SK-N-SH (cell line): ENCODE data around the gene POLR3B. TPM values are rescaled to one million over a fixed set of nuclear protein-coding genes. Genes with fewer than 3 reads are reported as not detected.

Experiments
- CTCF ChIA-PET: fragments of 300-600, 350-600 bp; formaldehyde crosslinking; extraction: SDS; loops from one replicate; lab custom pipeline; 2021; lab: Yijun Ruan, JAX
- POLR2A ChIA-PET: fragments of 350-600 bp; sonication (Branson Sonifier 250); formaldehyde crosslinking; extraction: SDS; loops from one replicate; lab custom pipeline; 2020; ENCODE audit warnings: antibody characterized with exemption, inconsistent platforms; lab: Yijun Ruan, JAX
- DNase-seq: peaks from one replicate; pipeline ENCODE4 v3.0.0; 2012
- H2AFZ ChIP-seq: fragments of 200-600 bp; sonication (generic); 2 replicates; pipeline ENCODE4 v1.8.1; 2016; ENCODE audit warnings: antibody characterized with exemption, mild to moderate bottlenecking, low read depth
- H3F3A ChIP-seq: fragments of 200-600 bp; sonication (generic); replicated peaks from 2 replicates; pipeline ENCODE3; 2016; ENCODE audit warnings: antibody characterized with exemption, mild to moderate bottlenecking; ENCODE audit not compliant: insufficient read depth
- H3K27ac ChIP-seq, 2 experiments: fragments of 200-500 bp in 1 of 2; fragments of 200-600 bp in 1 of 2; sonication (Bioruptor generic) in 1 of 2; sonication (generic), shearing (Covaris generic) in 1 of 2; 2 replicates each; pipeline versions ENCODE4 v1.5.1 to v1.6.1; 2014 to 2016; ENCODE audit warnings: low read depth in 2 of 2, inconsistent platforms in 1 of 2, low read length in 1 of 2, mild to moderate bottlenecking in 1 of 2, mixed read lengths in 1 of 2
- H3K27me3 ChIP-seq: fragments of 200-600 bp; sonication (generic), shearing (Covaris generic); 2 replicates; pipeline ENCODE4 v1.6.1; 2016; ENCODE audit warnings: mixed run types; ENCODE audit not compliant: insufficient read depth
- H3K36me3 ChIP-seq, 2 experiments: fragments of 200-500 bp in 1 of 2; fragments of 200-600 bp in 1 of 2; sonication (Bioruptor generic) in 1 of 2; sonication (generic) in 1 of 2; replicated peaks in 1 of 2; 2 replicates each; pipeline versions ENCODE3 to v1.5.1; 2014 to 2016; ENCODE audit warnings: low read length in 1 of 2, mild to moderate bottlenecking in 1 of 2; ENCODE audit not compliant: insufficient read depth in 2 of 2, control insufficient read depth in 1 of 2
- H3K4me1 ChIP-seq, 2 experiments: fragments of 200-500 bp in 1 of 2; fragments of 200-600 bp in 1 of 2; sonication (Bioruptor generic) in 1 of 2; sonication (generic), shearing (Covaris generic) in 1 of 2; 2 replicates each; pipeline versions ENCODE4 v1.5.1 to v1.6.1; 2014 to 2016; ENCODE audit warnings: low read depth in 1 of 2, low read length in 1 of 2, mixed run types in 1 of 2; ENCODE audit not compliant: insufficient read depth in 2 of 2, control insufficient read depth in 1 of 2
- H3K4me2 ChIP-seq: fragments of 200-600 bp; sonication (generic), shearing (Covaris generic); 2 replicates; pipeline ENCODE4 v1.6.1; 2017; ENCODE audit warnings: mixed run types
- H3K4me3 ChIP-seq, 2 experiments: fragments of 200-500 bp in 1 of 2; fragments of 200-600 bp in 1 of 2; sonication (Bioruptor generic) in 1 of 2; sonication (generic), shearing (Covaris generic) in 1 of 2; 2 replicates each; pipeline versions ENCODE4 v1.5.1 to v1.8.1; 2014 to 2016; ENCODE audit warnings: low read depth in 2 of 2, inconsistent platforms in 1 of 2, low read length in 1 of 2, mild to moderate bottlenecking in 1 of 2, mixed read lengths in 1 of 2, moderate library complexity in 1 of 2
- H3K79me2 ChIP-seq: fragments of 200-600 bp; sonication (generic); 2 replicates; pipeline ENCODE4 v1.8.1; 2017; ENCODE audit warnings: mild to moderate bottlenecking; ENCODE audit not compliant: insufficient read depth
- H3K9ac ChIP-seq: fragments of 200-600 bp; sonication (generic); 2 replicates; pipeline ENCODE4 v1.6.1; 2017; ENCODE audit warnings: mixed run types
- H3K9me2 ChIP-seq: fragments of 200-600 bp; sonication (generic); 2 replicates; pipeline ENCODE4 v1.6.1; 2017; ENCODE audit warnings: mixed run types
- H3K9me3 ChIP-seq: fragments of 200-600 bp; sonication (generic); 2 replicates; pipeline ENCODE4 v1.6.1; 2017; ENCODE audit warnings: mixed run types, mild to moderate bottlenecking, moderate library complexity
- H4K20me1 ChIP-seq: fragments of 200-600 bp; sonication (generic); 2 replicates; pipeline ENCODE4 v1.6.1; 2017; ENCODE audit warnings: mild to moderate bottlenecking, mixed run types; ENCODE audit not compliant: insufficient read depth
- CHD2 ChIP-seq: fragments of 150-350 bp; IDR thresholded peaks from 2 replicates; pipeline ENCODE4 v1.6.1; 2018; ENCODE audit warnings: low read length; ENCODE audit not compliant: partially characterized antibody
- CTCF ChIP-seq: fragments of 200-600 bp; sonication (generic); IDR thresholded peaks from 2 replicates; pipeline ENCODE4 v1.6.1; 2017; ENCODE audit warnings: antibody characterized with exemption, mild to moderate bottlenecking, moderate library complexity
- ELF1 ChIP-seq: IDR thresholded peaks from 2 replicates; pipeline ENCODE4 v1.4.0; 2012
- EZH2phosphoT487 ChIP-seq: fragments of 200-600 bp; sonication (generic); IDR thresholded peaks from 2 replicates; pipeline ENCODE4 v1.6.1; 2017; ENCODE audit warnings: low read depth, mixed run types, mild to moderate bottlenecking, antibody characterized with exemption, moderate library complexity, borderline replicate concordance
- FOSL2 ChIP-seq: IDR thresholded peaks from 2 replicates; pipeline ENCODE4 v1.4.0; 2012; ENCODE audit warnings: low read depth, mild to moderate bottlenecking, moderate library complexity, borderline replicate concordance
- FOXJ3 ChIP-seq: sonication (generic); formaldehyde crosslinking; IDR thresholded peaks from 2 replicates; pipeline ENCODE4 v1.5.1; 2020; ENCODE audit warnings: mild to moderate bottlenecking, missing genetic modification reagents
- FOXM1 ChIP-seq: IDR thresholded peaks from 2 replicates; pipeline ENCODE4 v1.4.0; 2012; ENCODE audit warnings: low read depth, mild to moderate bottlenecking
- GABPA ChIP-seq: IDR thresholded peaks from 2 replicates; pipeline ENCODE4 v1.4.0; 2012; ENCODE audit warnings: low read depth, mild to moderate bottlenecking
- IRF3 ChIP-seq: fragments of 150-350 bp; IDR thresholded peaks from 2 replicates; pipeline ENCODE4 v1.6.1; 2016; ENCODE audit warnings: mild to moderate bottlenecking, low read depth, low read length
- JUND ChIP-seq: IDR thresholded peaks from 2 replicates; pipeline ENCODE4 v1.4.0; 2012
- NRF1 ChIP-seq: IDR thresholded peaks from 2 replicates; pipeline ENCODE4 v1.6.1; 2012; ENCODE audit warnings: low read depth, mild to moderate bottlenecking, low read length
- POLR2AphosphoS5 ChIP-seq: IDR thresholded peaks from 2 replicates; pipeline ENCODE4 v1.6.1; 2012; ENCODE audit warnings: low read depth, low read length
- RAD21 ChIP-seq: IDR thresholded peaks from 2 replicates; pipeline ENCODE4 v1.6.1; 2012; ENCODE audit warnings: mild to moderate bottlenecking, low read length
- RCOR1 ChIP-seq: fragments of 150-350 bp; IDR thresholded peaks from 2 replicates; pipeline ENCODE4 v1.6.1; 2017; ENCODE audit warnings: antibody characterized with exemption, low read length
- REST ChIP-seq: IDR thresholded peaks from 2 replicates; pipeline ENCODE4 v1.6.1; 2012; ENCODE audit warnings: mild to moderate bottlenecking, low read depth, low read length, moderate library complexity
- RFX5 ChIP-seq: IDR thresholded peaks from 2 replicates; pipeline ENCODE4 v1.6.1; 2012; ENCODE audit warnings: mild to moderate bottlenecking, improper control_type of control experiment, low read length
- SMC3 ChIP-seq: IDR thresholded peaks from 2 replicates; pipeline ENCODE4 v1.6.1; 2012; ENCODE audit warnings: low read depth, low read length, improper control_type of control experiment
- TCF12 ChIP-seq: IDR thresholded peaks from 2 replicates; pipeline ENCODE4 v1.4.0; 2012
- TEAD4 ChIP-seq: IDR thresholded peaks from 2 replicates; pipeline ENCODE4 v1.4.0; 2012; ENCODE audit warnings: mild to moderate bottlenecking, borderline replicate concordance; ENCODE audit not compliant: insufficient read depth
- USF1 ChIP-seq: IDR thresholded peaks from 2 replicates; pipeline ENCODE4 v1.4.0; 2012; ENCODE audit warnings: low read depth, borderline replicate concordance
- YY1 ChIP-seq: IDR thresholded peaks from 2 replicates; pipeline ENCODE4 v1.4.0; 2012; ENCODE audit warnings: low read depth, mild to moderate bottlenecking
- WGBS: methylation state at CpG from one replicate; pipeline ENCODE4 v1.1.6; 2017; ENCODE audit warnings: low lambda C conversion rate; 5-methylcytosine and 5-hydroxymethylcytosine counted together
- polyA plus RNA-seq, 3 experiments: library from polyadenylated mRNA; depleted of rRNA; stranded (reverse); fragments of >200 nt; gene quantifications; 2 replicates each; pipeline ENCODE4 v1.2.3, GENCODE V29; 2012

Gene POLR3B
- polyA plus RNA-seq, 1 of the 3 experiments (the other 2 are of a cell fraction) = 3.3 TPM

- CTCF ChIA-PET = interaction anchor here (1.5 kb wide), 1 partner anchor 10 kb away, joined by 3 read pairs; no protein-coding TSS in a partner anchor
- H3K79me2 ChIP-seq = no peaks in the 10 kb centered on the region
- POLR2A ChIA-PET = no interaction called here
These were observed 131.3 kb downstream of the POLR3B start for GRCh38 chr12:106488884-106489283.

DNA sequence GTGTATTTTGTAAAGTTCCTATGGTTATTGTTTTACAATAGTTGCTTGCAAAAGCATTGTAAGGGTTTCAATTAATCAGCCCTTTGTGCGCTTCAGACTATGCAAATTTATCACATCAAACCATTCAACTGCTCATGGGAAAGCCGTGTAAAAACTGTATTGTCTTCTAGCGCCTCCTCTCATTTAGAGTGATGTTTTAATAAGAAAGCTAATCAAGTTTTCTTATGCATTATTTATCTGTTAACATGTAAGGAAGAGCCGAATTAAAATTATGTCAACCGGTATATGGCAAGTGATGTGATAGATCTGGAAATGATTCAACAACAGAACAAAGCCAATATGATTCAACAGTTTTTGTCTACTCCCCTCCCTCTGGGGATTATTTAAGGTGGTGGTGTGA, 132.7 kb downstream of the POLR3B start:
- Histone ChIP-seq H3K9me2 (no peaks in the 10 kb centered on the region), H3K9ac (no peak overlapping the region), H3K4me1 (peaks cover 0 to 7% of the 10 kb centered on the region in 2 experiments; a peak in 2 of 4 replicates), H3K79me2 (no peaks in the 10 kb centered on the region), H3K36me3 (no peaks in the 10 kb centered on the region), H3K9me3 (no peaks in the 10 kb centered on the region), H2AFZ (no peak overlapping the region), H3K4me2 (no peak overlapping the region), H3K4me3 (no peak overlapping the region), H3F3A (no peaks in the 10 kb centered on the region), H3K27me3 (no peaks in the 10 kb centered on the region), H4K20me1 (no peaks in the 10 kb centered on the region), H3K27ac (no peak overlapping the region)
- ChIA-PET CTCF (interaction anchor here (0.7 kb wide), 1 partner anchor 10 kb away, joined by 3 read pairs; no protein-coding TSS in a partner anchor), POLR2A (no interaction called here)
- TF ChIP-seq SMC3 = no peak
- TF ChIP-seq RFX5 = no peak
- TF ChIP-seq CTCF = no peak
- TF ChIP-seq FOXM1 = no peak
- no peak for TF ChIP-seq USF1
- no peak for TF ChIP-seq TCF12
- no peak for TF ChIP-seq POLR2AphosphoS5
- no peak for TF ChIP-seq JUND
- TF ChIP-seq EZH2phosphoT487 = no peak
- no peak for TF ChIP-seq NRF1
- no peak for TF ChIP-seq YY1
- TF ChIP-seq FOXJ3 (CRISPR knock-in tag) = no peak
- TF ChIP-seq REST = no peak
- no peak for DNase-seq
- 94% methylated on average over 5 of the region's 5 CpGs for WGBS

More at GRCh38 chr12:106488884-106489283, 131.3 kb downstream of the POLR3B start:
- Histone ChIP-seq H3K27me3 (no peaks in the 10 kb centered on the region), H4K20me1 (no peaks in the 10 kb centered on the region), H3K9me2 (no peaks in the 10 kb centered on the region), H3F3A (no peaks in the 10 kb centered on the region), H3K4me1 (peaks cover 0 to 4% of the 10 kb centered on the region in 2 experiments; a peak in 2 of 4 replicates), H3K27ac (no peak overlapping the region), H3K9ac (no peak overlapping the region), H3K9me3 (no peaks in the 10 kb centered on the region), H2AFZ (no peak overlapping the region), H3K36me3 (no peaks in the 10 kb centered on the region), H3K4me2 (no peak overlapping the region), H3K4me3 (no peak overlapping the region)
- TF ChIP-seq GABPA (no peak), POLR2AphosphoS5 (no peak), TEAD4 (no peak), RAD21 (no peak), IRF3 (no peak), SMC3 (no peak), FOXM1 (no peak), ELF1 (no peak), CHD2 (no peak), NRF1 (no peak), FOSL2 (no peak), RCOR1 (no peak), EZH2phosphoT487 (no peak)
- DNase-seq = no peak
- WGBS = 92% methylated on average over 3 of the region's 3 CpGs
